ENCODE results near the gene P2RX3. TPM values are rescaled to one million over a fixed set of nuclear protein-coding genes. Genes with fewer than 3 reads are reported as not detected.

Gene P2RX3
- total and polyA plus RNA-seq, 2 of the 8 experiments (the other 6 are each of a cell fraction or from before 2014, with no cell fraction given): 0.45 to 0.47 TPM

GRCh38 chr11:57359896-57360690 lies 21.9 kb downstream of the P2RX3 start:
- no peak overlapping the region; the same call in 1 of the 2 replicates for H2BK5ac ChIP-seq (ENCODE audit: low read depth, low read length)
- POLR2A ChIA-PET (ENCODE audit: partially characterized antibody): interaction anchor here (0.5 to 2.9 kb wide), 2 partner anchors 35 to 348 kb away, joined by 3 to 10 read pairs; partner anchors contain the start of gene TNKS1BP1
- no peaks in the 10 kb centered on the region for H3K36me3 ChIP-seq (ENCODE audit: control insufficient read depth in 2 of 4, insufficient read depth in 4 of 4, low read length in 3 of 4)
- H2AFZ ChIP-seq (ENCODE audit: low read length): no peak overlapping the region
- no peak overlapping the region for H2BK20ac ChIP-seq (ENCODE audit: low read length)
- H4K5ac ChIP-seq (ENCODE audit: insufficient read length, low read depth, low read length): no peak overlapping the region
- no peaks in the 10 kb centered on the region for H3K79me2 ChIP-seq (ENCODE audit: control insufficient read depth in 1 of 2, insufficient read depth in 2 of 2, low read length in 2 of 2)
- no peak for DNase-seq (ENCODE audit: low read depth in 1 of 2, low spot score in 2 of 2)
- H3K14ac ChIP-seq (ENCODE audit: insufficient read length): no peak overlapping the region
- H3K4me3 ChIP-seq (ENCODE audit: extremely low read depth in 1 of 4, insufficient read depth in 2 of 4, low read depth in 3 of 4, low read length in 4 of 4): no peak overlapping the region
- CTCF ChIA-PET (ENCODE audit: partially characterized antibody): interaction anchor here (0.5 to 4.9 kb wide), 9 partner anchors 9 to 1545 kb away, joined by 3 to 24 read pairs (median 4); no protein-coding TSS in a partner anchor
- H3K4me2 ChIP-seq (ENCODE audit: insufficient read depth in 1 of 2, low read depth in 2 of 2, low read length in 2 of 2): no peak overlapping the region
- H3K27ac ChIP-seq (ENCODE audit: low read depth, low read length): no peak overlapping the region
- H3K4ac ChIP-seq (replicated peaks; ENCODE audit: insufficient read length, low read depth, low read length): no peak overlapping the region
- no peaks in the 10 kb centered on the region for H3K23me2 ChIP-seq (ENCODE audit: low read depth, low read length)
- H2BK12ac ChIP-seq (ENCODE audit: low read depth, low read length): no peak overlapping the region
- H3K23ac ChIP-seq (ENCODE audit: insufficient read length): no peak overlapping the region
- H3K4me1 ChIP-seq (replicated peaks in 1 of 4; ENCODE audit: control insufficient read depth in 3 of 4, insufficient read depth in 4 of 4, low read length in 3 of 4): peaks cover 0 to 10% (median 4%) of the 10 kb centered on the region in 4 experiments; a peak in 5 of 7 replicates
- H2AK5ac ChIP-seq (ENCODE audit: low read depth, low read length): no peak overlapping the region
- WGBS, 2 experiments (ENCODE audit: extremely low coverage in 1 of 2, insufficient coverage in 1 of 2, insufficient read length in 1 of 2, insufficient replicate concordance in 2 of 2, low coverage in 1 of 2, low lambda C conversion rate in 2 of 2, missing lambda C conversion rate in 1 of 2): 86% methylated on average over 9 of the region's 9 CpGs; no CpG with 5 or more reads in 1 of the 2 experiments
- no peaks in the 10 kb centered on the region for H3K79me1 ChIP-seq (ENCODE audit: low read depth, low read length)
- no peaks in the 10 kb centered on the region for H3K9me3 ChIP-seq (ENCODE audit: insufficient read depth in 2 of 2, low read depth in 1 of 2, low read length in 1 of 2)
- H4K8ac ChIP-seq (ENCODE audit: extremely low read depth, insufficient read depth, low read length): no peak overlapping the region
- H3K9ac ChIP-seq (replicated peaks in 1 of 4; ENCODE audit: extremely low read depth in 1 of 4, low read depth in 3 of 4, low read length in 3 of 4): no peak overlapping the region
- H3K27me3 ChIP-seq (replicated peaks in 1 of 4; ENCODE audit: control insufficient read depth in 3 of 4, extremely low read depth in 1 of 4, insufficient read depth in 3 of 4, low read length in 3 of 4): no peaks in the 10 kb centered on the region; a peak in 1 of 7 replicates
- H3K56ac ChIP-seq (replicated peaks; ENCODE audit: insufficient read length, low read depth, low read length): no peak overlapping the region
- H2BK120ac ChIP-seq (replicated peaks; ENCODE audit: low read depth, low read length): no peak overlapping the region
- no peak for FAIRE-seq
- no peak overlapping the region for H4K91ac ChIP-seq (replicated peaks; ENCODE audit: insufficient read length, low read length)
- no peak overlapping the region for H2BK15ac ChIP-seq (ENCODE audit: low read length)
- no peaks in the 10 kb centered on the region for H4K20me1 ChIP-seq (replicated peaks in 1 of 2; ENCODE audit: control insufficient read depth in 1 of 2, insufficient read depth in 2 of 2, low read length in 2 of 2)
- no peak overlapping the region for H3K18ac ChIP-seq (ENCODE audit: extremely low read depth, low read length)
- TF ChIP-seq RXRA (IDR thresholded peaks at IDR 0.05; ENCODE audit: insufficient read depth, low read depth, low read length) (no peak), USF2 (IDR thresholded peaks at IDR 0.05; ENCODE audit: low read length) (no peak), TBP (IDR thresholded peaks at IDR 0.05; ENCODE audit: low read depth, low read length) (no peak), GTF2F1 (IDR thresholded peaks at IDR 0.05; ENCODE audit: borderline replicate concordance, low read depth, low read length) (no peak), CBX8 (IDR thresholded peaks at IDR 0.05; ENCODE audit: borderline replicate concordance, low read depth, low read length) (no peak), SP4 (IDR thresholded peaks at IDR 0.05; ENCODE audit: low read length) (no peak), KDM5A (IDR thresholded peaks at IDR 0.05; ENCODE audit: low read length) (no peak), SUZ12 (IDR thresholded peaks at IDR 0.05; ENCODE audit: low read length) (no peak), E2F6 (IDR thresholded peaks at IDR 0.05) (no peak), SIRT6 (IDR thresholded peaks at IDR 0.05; ENCODE audit: low read length) (no peak), TEAD4 (IDR thresholded peaks at IDR 0.05; ENCODE audit: low read depth, low read length) (no peak)

Data from H1 (cell line).